Activated CD8-positive, alpha-beta memory T cell treated with anti-CD3 and anti-CD28 coated beads for 4 hours (primary cell): ENCODE results near the gene SLC24A4.

Experiments
- DNase-seq, 2 donors: peaks; one replicate each; pipeline ENCODE4 v3.0.0-alpha.2; 2020; ENCODE audit warnings: low read depth in 2 of 2

SLC24A4 gene

DNA sequence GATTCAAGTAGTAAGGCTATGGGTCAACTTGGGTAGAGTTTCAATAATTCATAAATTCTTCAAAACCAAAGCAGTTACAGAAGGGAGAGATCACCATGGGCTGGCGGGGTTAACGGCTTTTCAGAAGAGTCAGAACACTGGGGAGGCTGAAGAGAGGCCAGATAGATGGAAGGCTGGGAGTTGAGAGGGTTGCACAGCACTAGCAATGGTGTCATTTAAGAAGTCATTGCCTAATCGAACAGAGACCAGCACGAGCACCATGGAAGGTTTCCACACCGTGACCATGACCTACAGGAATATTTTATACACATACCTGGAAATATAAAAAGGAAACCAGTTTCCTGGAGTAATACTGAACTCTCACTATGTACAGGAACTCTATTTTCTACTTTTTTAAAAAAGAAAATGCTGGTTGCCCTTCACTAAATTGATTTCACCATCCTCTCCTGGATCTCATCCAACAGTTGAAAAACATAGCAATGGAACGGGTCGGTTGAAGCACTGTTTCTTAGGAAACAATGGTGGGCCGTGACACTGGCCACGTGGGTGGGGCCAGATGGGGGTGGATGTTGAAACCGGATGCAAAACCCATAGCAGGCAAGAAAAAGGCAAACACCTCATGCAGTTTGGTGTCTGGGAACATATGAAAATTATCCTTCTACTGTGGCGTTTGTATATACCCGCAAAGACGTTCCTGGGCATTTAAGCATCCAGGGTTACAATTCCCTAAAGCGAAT is 152.7 kb downstream of the SLC24A4 start:
- DNase-seq: no peak

GRCh38 chr14:92480856-92481255 is 157.9 kb downstream of the SLC24A4 start:
- DNase-seq: no peak

DNA sequence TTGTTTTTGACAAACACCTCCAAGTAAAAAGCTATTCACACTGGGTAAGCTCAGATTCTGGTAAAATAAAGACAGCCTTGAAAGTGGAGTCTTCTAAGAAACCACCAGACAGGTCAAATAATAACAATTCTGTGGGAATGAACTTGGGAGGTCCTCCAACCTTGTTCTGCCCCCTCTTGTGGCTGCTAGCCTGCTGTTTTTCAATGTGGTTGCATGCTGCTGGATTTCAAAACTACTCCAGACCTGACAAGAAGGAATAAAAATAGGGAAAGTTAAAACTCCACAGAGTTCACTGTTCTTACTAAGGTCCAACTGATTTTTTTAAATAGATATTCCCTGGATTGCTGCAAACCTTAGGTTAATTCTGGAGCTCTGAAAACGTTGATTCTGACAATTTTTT is 158.4 kb downstream of the SLC24A4 start:
- DNase-seq: no peak

GRCh38 chr14:92481811-92482555 is 159.0 kb downstream of the SLC24A4 start:
- DNase-seq: no peak

DNA sequence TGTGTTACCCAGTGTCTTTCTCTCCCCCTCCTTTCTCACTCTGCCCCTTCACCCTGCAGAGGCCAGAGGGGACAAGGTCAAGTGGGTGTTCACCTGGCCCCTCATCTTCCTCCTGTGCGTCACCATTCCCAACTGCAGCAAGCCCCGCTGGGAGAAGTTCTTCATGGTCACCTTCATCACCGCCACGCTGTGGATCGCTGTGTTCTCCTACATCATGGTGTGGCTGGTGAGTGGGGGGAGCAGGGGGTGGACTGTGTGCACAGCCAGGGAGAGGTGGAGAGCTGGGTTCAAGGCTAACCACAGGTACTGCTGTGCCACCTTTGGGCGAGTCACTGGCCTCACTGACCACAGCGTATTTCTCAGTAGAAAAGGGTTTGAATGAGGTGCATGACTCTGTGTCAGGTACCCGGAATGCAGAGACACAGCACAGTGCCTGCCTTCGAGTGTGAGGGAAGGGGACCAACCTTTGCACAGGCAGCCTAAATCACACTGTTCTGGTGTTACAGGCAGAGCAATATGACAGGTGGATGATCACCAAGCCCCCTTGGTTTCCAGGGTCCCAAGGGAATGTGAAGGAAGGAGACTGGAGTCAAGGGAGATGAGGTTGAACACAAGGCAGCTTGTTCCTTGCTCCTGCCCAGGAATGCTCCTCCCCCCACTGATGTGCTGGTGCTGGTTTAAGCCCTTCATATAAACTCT is 159.8 kb downstream of the SLC24A4 start:
- DNase-seq: no peak

GRCh38 chr14:92484132-92484823 is 161.3 kb downstream of the SLC24A4 start:
- DNase-seq: no peak

DNA sequence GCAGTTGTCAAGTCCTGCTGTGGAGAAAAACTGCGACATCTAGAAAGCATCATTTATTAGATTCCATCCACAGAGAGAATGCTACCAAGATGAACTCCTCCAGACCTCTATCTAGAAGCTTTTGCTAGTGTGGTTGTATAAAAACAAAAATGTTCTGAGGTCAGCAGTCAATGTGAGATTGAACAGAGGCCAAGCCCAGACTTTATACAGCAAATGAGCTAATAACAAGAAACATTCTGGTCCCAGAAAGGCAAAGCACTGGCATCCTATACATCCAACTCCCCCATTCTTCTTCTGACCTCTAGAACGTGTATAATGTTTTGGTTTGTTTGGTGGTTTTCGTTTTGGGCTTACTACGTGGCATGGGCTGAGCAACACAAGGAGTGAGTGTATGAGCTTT is 163.9 kb downstream of the SLC24A4 start:
- no peak for DNase-seq

DNA sequence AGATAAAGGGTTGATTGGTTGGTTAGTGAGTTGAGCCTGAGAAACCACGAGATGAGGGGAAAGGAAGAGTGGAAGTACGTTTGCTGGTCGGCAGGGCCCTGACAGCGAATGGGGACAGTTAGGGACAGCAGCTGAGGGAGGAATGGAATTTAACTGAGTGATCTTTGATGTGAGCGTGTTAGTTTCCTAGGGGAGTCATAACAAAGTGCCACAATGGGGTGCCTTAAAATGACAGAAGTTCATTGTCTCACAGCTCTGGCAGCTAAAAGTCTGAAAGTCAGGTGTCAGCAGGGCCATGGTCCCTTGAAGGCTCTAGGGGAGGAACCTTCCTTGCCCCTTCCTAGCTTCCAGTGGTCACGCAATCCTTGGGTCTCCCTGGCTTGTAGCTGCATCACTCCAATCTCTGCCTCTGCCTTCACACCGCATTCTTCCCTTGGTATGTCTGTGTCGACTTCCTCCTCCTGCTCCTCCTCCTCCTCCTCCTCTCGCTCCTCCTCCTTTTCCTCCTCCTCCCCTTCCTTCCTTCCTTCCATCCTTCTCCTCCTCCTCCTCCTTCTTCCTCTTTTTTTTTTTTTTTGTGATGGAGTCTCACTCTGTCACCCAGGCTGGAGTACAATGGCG is 164.7 kb downstream of the SLC24A4 start:
- no peak for DNase-seq

GRCh38 chr14:92489394-92490238 is 166.7 kb downstream of the SLC24A4 start:
- no peak for DNase-seq

DNA sequence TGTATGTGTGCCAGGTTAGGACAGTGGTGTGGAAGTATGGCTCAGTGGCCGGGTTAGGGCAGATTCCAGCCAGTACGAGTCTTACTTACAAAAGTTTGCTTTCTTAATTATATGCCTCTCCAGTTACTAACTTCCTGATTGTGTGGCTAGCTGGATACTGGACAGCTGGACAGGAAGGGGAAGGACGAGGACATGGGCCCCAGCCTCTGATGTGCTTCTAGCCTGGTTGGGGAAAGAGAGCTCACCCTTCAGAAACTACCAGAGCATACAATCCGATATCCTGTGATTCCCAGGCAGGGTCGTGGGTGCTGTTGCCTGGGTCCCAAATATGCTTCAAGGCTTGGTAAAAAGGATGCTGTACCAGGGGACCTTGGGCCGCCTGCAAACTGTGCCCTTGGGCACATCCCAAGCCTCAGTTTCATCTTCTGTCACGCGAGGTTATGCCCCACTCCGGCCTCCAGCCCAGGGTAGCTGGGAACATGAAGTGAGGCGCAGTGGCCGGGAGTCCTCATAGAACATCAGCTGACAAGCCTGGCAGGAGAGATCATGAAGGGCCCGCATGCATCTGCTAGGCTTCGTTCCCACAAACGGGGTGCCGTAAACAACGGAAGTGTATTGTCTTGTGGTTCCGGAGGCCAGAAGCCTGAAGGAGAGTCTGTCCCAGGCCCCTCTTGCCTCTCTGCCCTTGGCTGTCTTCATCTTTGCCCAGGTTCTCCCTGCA is 167.4 kb downstream of the SLC24A4 start:
- no peak for DNase-seq

DNA sequence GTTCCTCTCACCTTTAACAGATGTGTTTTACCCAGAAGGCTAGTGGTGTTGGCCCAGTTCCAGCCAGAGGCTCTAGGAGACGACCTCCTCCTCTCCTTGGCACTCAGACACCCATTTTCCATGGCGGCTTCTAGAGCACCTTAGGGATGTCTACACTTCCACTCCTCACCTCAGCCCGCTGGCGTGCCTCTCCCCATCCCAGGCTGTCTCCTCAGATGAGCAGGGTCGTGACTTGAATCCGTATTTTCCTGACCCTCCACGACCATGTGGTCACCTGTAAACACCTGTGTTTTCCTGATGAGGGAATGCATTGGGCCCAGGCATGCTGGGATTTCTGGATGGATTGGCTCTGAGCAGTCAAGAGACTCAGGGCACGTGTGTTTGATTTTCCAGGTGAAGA is 168.8 kb downstream of the SLC24A4 start:
- DNase-seq: no peak

- DNase-seq: no peak
Observed at GRCh38 chr14:92492258-92492657, 169.3 kb downstream of the SLC24A4 start.

GRCh38 chr14:92493024-92493423 is 170.1 kb downstream of the SLC24A4 start:
- no peak for DNase-seq

GRCh38 chr14:92493492-92493891 is 170.5 kb downstream of the SLC24A4 start:
- no peak for DNase-seq

- DNase-seq: no peak
Observed at GRCh38 chr14:92494512-92494911, 171.5 kb downstream of the SLC24A4 start.

DNA sequence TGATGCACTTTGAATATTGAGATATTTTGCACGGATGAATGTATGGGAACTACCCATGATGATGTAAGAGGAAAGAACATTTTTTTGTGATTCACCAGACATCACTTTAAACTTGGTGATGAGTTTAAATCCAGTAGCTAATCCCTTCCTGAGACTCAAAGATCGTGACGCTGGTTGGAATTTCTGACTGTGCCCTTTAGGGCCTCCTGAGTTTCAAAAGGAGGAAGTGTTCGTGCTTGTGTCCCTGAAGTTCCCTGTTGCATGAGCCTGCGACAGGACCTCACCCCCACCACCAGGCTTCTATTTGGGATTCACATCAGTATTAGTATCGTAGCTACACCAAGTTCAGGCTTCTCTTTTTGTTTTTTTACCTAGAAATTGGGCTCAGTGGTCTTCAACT is 172.1 kb downstream of the SLC24A4 start:
- no peak for DNase-seq

GRCh38 chr14:92496191-92496857 is 173.4 kb downstream of the SLC24A4 start:
- no peak for DNase-seq

GRCh38 chr14:92497391-92497790 is 174.4 kb downstream of the SLC24A4 start:
- no peak for DNase-seq

DNA sequence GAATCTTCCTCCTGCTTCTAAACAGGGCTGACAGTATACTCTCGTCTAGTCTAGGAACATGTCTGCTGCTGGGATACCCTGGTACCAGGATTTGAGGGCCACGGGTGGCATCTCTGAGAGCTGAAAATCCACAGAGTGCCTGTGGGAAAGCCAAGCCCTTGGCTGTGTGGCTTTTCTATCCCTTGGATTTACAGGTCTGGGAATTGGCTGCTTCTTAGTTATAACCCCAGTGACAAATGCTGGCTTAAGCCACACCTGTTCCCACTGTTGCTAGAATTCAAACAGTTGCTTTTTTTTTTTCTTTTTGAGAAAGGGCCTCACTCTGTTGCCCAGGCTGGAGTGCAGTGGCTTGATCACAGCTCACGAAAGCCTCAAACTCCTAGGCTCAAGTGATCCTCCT is 176.3 kb downstream of the SLC24A4 start:
- DNase-seq: no peak
